Neural cell (in vitro differentiated cells): Measurements from ENCODE around the gene EGR4. TPM values are rescaled to one million over a fixed set of nuclear protein-coding genes. Genes with fewer than 3 reads are reported as not detected.

Experiments used
- H2AFZ ChIP-seq: fragments of 200-600, 300-800 bp; sonication (generic), shearing (Covaris generic); 2 replicates; pipeline ENCODE4 v1.6.0; 2014; ENCODE audit warnings: low read depth, mild to moderate bottlenecking, antibody characterized with exemption, low read length, moderate library complexity
- H3F3A ChIP-seq: fragments of 200-600 bp; shearing (Covaris generic); 2 replicates; pipeline ENCODE4 v1.6.1; 2016; ENCODE audit warnings: mild to moderate bottlenecking, moderate library complexity, mixed read lengths, antibody characterized with exemption, low read length; ENCODE audit not compliant: insufficient read depth, poor library complexity, severe bottlenecking
- H3K27ac ChIP-seq: fragments of 200-600, 300-800 bp; sonication (generic), shearing (Covaris generic); 2 replicates; pipeline ENCODE4 v1.5.1; 2014; ENCODE audit warnings: mild to moderate bottlenecking, low read length, moderate library complexity
- H3K27me3 ChIP-seq: fragments of 300-800, 200-600 bp; sonication (generic), shearing (Covaris generic); 2 replicates; pipeline ENCODE4 v1.6.0; 2014; ENCODE audit warnings: mild to moderate bottlenecking, low read depth, low read length, moderate library complexity; ENCODE audit not compliant: insufficient read depth
- H3K36me3 ChIP-seq: fragments of 300-800, 200-600 bp; sonication (generic), shearing (Covaris generic); 2 replicates; pipeline ENCODE4 v1.5.1; 2014; ENCODE audit warnings: mild to moderate bottlenecking, antibody characterized with exemption, low read length, moderate library complexity; ENCODE audit not compliant: insufficient read depth
- H3K4me2 ChIP-seq: fragments of 300-800, 200-600 bp; sonication (generic), shearing (Covaris generic); 2 replicates; pipeline ENCODE4 v1.6.0; 2014; ENCODE audit warnings: mild to moderate bottlenecking, low read length
- H3K4me3 ChIP-seq: fragments of 300-800, 200-600 bp; sonication (generic), shearing (Covaris generic); 2 replicates; pipeline ENCODE4 v1.5.1; 2014; ENCODE audit warnings: mild to moderate bottlenecking, low read length, moderate library complexity
- H3K79me2 ChIP-seq: fragments of 200-600 bp; shearing (Covaris generic); replicated peaks from 2 replicates; pipeline ENCODE4 v1.6.0; 2014; ENCODE audit warnings: mild to moderate bottlenecking, low read length, moderate library complexity; ENCODE audit not compliant: insufficient read depth
- H3K9ac ChIP-seq: fragments of 300-800, 200-600 bp; sonication (generic), shearing (Covaris generic); 2 replicates; pipeline ENCODE4 v1.6.1; 2016; ENCODE audit warnings: mild to moderate bottlenecking, low read length, mixed read lengths
- H3K9me2 ChIP-seq: fragments of 200-600 bp; shearing (Covaris generic); 2 replicates; pipeline ENCODE4 v1.6.1; 2016; ENCODE audit warnings: mild to moderate bottlenecking, low read length, mixed read lengths; ENCODE audit not compliant: insufficient read depth
- H3K9me3 ChIP-seq: fragments of 200-600, 300-800 bp; sonication (generic), shearing (Covaris generic); 2 replicates; pipeline ENCODE4 v1.6.1; 2016; ENCODE audit warnings: mild to moderate bottlenecking, mixed run types, low read length, moderate library complexity, mixed read lengths
- H4K20me1 ChIP-seq: fragments of 200-600 bp; shearing (Covaris generic); 2 replicates; pipeline ENCODE4 v1.6.1; 2016; ENCODE audit warnings: mild to moderate bottlenecking, mixed run types; ENCODE audit not compliant: insufficient read depth
- EP300 ChIP-seq: fragments of 450-650 bp; conservative IDR thresholded peaks from 2 replicates; pipeline ENCODE4 v1.6.1; 2014; ENCODE audit warnings: antibody characterized with exemption, mild to moderate bottlenecking, moderate library complexity; ENCODE audit not compliant: poor library complexity, severe bottlenecking
- EZH2 ChIP-seq: fragments of 200-600, 300-800 bp; shearing (Covaris generic), sonication (generic); IDR thresholded peaks from 2 replicates; pipeline ENCODE4 v1.6.1; 2014; ENCODE audit warnings: antibody characterized with exemption, low read length, borderline replicate concordance, mild to moderate bottlenecking; ENCODE audit not compliant: insufficient read depth, poor library complexity, severe bottlenecking
- MXI1 ChIP-seq: fragments of 450-650 bp; conservative IDR thresholded peaks from 2 replicates; pipeline ENCODE4 v1.6.1; 2014; ENCODE audit warnings: antibody characterized with exemption, mild to moderate bottlenecking; ENCODE audit not compliant: poor library complexity, severe bottlenecking
- POLR2AphosphoS5 ChIP-seq: IDR thresholded peaks from 2 replicates; pipeline ENCODE4 v1.6.1; 2012
- RAD21 ChIP-seq: fragments of 450-650 bp; conservative IDR thresholded peaks from 2 replicates; pipeline ENCODE4 v1.6.1; 2014; ENCODE audit warnings: antibody characterized with exemption, mild to moderate bottlenecking, moderate library complexity
- REST ChIP-seq: IDR thresholded peaks from 2 replicates; pipeline ENCODE4 v1.6.1; 2012; ENCODE audit warnings: borderline replicate concordance
- SMC3 ChIP-seq: fragments of 450-650 bp; conservative IDR thresholded peaks from 2 replicates; pipeline ENCODE4 v1.6.1; 2014; ENCODE audit warnings: antibody characterized with exemption, mild to moderate bottlenecking, moderate library complexity; ENCODE audit not compliant: poor library complexity
- TAF1 ChIP-seq: IDR thresholded peaks from 2 replicates; pipeline ENCODE4 v1.6.1; 2012; ENCODE audit warnings: low read depth
- polyA plus RNA-seq: library from polyadenylated mRNA; depleted of rRNA; stranded (reverse); fragments of >200 nt; gene quantifications from 2 replicates; pipeline ENCODE4 v1.2.3, GENCODE V29; 2014
- TF ChIP-seq, protein P1 (sequence below): fragments of 450-650 bp; IDR thresholded peaks from 2 replicates; pipeline ENCODE4 v1.5.1; 2014; ENCODE audit warnings: antibody characterized with exemption, mild to moderate bottlenecking, moderate library complexity; ENCODE audit not compliant: poor library complexity, severe bottlenecking

Gene EGR4
- polyA plus RNA-seq, 1 donor from 2014 or later, result not detected

GRCh38 chr2:73267008-73267407 lies 26.3 kb downstream of the EGR4 start (continued):
- TF ChIP-seq REST, result no peak

DNA sequence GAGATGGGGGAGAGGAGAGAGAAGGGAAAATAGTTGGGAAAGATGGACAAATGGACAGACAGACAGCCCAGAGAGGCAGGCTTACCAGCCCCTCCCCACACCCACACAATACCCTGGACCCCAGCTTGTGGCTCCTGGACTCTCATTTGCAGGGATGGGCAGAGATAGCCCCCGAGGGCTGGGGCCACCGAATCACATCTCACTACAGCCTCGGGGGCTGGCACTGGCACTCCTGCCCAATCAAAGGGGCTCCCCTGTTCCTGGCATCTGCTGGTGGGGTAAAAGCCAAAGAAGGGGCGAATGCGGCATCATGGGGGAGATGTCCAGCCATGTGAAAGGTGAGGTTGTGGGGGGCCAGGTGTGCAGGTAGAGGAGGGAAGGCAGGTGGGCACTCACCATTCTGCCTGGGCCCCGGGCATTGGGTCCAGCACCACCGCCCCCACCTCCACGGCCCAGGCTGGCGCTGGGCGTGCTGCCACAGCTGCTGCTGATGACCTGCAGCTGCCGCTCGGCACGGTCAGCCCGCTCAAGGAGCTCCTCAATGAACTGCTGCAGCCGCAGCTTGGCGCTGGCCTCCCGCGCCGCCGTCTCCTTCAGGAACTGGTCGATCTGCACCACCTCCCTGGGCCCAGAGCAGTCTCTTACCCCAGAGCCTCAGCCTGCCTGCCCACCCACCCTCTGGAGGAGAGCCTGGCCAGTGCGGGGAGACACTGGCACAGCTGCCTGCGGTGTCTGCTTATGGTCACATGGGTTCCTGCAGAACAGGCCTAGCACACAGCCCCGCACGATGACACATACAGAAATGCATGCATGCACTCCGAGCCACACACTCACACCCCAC lies 27.1 kb downstream of the EGR4 start:
- H4K20me1 ChIP-seq, result no peaks in the 10 kb centered on the region
- H3K9ac ChIP-seq, result no peak overlapping the region
- H3K9me2 ChIP-seq, result no peaks in the 10 kb centered on the region
- no peaks in the 10 kb centered on the region for H3F3A ChIP-seq
- TF ChIP-seq EP300 (no peak), MXI1 (no peak), REST (no peak), SMC3 (no peak), RAD21 (no peak), POLR2AphosphoS5 (no peak), EZH2 (no peak), TAF1 (no peak)
- TF ChIP-seq, protein P1, sequence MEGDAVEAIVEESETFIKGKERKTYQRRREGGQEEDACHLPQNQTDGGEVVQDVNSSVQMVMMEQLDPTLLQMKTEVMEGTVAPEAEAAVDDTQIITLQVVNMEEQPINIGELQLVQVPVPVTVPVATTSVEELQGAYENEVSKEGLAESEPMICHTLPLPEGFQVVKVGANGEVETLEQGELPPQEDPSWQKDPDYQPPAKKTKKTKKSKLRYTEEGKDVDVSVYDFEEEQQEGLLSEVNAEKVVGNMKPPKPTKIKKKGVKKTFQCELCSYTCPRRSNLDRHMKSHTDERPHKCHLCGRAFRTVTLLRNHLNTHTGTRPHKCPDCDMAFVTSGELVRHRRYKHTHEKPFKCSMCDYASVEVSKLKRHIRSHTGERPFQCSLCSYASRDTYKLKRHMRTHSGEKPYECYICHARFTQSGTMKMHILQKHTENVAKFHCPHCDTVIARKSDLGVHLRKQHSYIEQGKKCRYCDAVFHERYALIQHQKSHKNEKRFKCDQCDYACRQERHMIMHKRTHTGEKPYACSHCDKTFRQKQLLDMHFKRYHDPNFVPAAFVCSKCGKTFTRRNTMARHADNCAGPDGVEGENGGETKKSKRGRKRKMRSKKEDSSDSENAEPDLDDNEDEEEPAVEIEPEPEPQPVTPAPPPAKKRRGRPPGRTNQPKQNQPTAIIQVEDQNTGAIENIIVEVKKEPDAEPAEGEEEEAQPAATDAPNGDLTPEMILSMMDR, result no peak
- peaks cover 34% of the 10 kb centered on the region for H3K27me3 ChIP-seq
- H3K4me2 ChIP-seq, result no peak overlapping the region
- no peak overlapping the region for H3K27ac ChIP-seq
- H3K79me2 ChIP-seq, result no peaks in the 10 kb centered on the region
- H3K9me3 ChIP-seq, result no peaks in the 10 kb centered on the region
- no peaks in the 10 kb centered on the region for H3K36me3 ChIP-seq
- no peak overlapping the region for H2AFZ ChIP-seq
- H3K4me3 ChIP-seq, result no peak overlapping the region
